GM18526 (cell line): ENCODE results near the gene ZNF175.

Experiments used
- POLR2A ChIP-seq: IDR thresholded peaks from 3 replicates; pipeline ENCODE4 v1.6.1; 2011; ENCODE audit not compliant: insufficient read length; ENCODE audit errors: extremely low read depth

Gene ZNF175

DNA sequence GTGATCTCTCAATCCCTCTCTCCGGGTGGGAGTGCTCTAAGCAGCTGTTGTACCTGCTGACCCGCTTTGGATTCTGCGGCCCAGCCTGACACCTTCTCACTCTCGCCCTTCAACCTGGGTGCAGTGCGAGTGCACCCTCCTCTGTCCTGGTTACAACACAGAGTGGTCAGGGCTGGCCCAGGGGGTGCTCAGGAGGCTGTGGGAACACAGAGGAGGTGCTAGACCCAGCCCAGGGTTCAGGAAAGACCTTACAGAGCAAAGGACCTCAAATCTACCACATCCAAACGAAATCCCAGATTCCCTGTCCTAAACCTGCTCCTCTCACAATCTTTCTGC, 23.7 kb downstream of the ZNF175 start:
- no peak for TF ChIP-seq POLR2A

DNA sequence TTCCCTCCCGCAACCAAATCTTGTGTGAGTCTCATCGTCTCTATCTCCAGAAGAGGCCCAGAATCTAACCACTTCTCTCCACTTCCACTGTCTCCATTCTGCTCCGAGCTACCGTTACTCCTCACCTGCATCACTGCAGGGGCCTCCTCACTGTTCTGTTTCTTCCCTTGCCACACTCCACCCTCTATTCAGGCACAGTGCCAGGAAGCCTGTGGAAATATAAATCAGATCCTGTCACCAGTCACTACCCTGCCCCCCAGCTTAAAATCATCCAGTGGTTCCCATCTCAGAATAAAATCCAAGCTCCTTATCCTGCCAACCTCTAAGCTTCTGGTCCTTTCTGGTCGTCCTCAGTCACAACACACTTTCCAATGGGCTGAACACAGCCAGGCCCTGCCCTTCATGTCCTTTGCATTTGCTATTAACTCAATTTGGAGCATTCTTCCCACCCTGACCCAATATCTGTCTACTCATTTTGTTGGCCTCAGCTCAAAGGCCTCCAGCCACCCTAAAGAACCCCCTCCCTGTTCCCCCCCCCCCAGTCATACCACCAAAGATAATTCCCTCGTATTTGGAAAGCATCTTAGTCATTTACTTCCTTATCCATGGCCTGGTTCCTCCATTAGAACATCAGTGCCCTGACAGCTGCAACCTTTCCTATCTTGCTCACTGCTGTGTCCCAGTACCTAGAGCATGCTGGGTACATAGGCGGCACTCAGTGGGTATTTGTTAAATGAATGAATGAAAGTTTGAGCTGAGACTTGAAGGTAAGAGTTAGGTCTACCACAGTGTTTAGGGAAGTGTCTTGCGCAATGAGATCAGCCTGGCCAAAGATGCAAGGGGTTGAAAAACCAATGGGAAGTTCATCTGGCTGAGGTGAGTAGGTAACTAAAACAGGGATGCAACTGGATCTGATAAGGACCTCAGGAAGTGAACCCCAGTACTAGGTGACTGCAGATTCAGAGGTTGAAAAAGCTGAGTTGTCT, 24.4 kb downstream of the ZNF175 start:
- TF ChIP-seq POLR2A, result no peak

DNA sequence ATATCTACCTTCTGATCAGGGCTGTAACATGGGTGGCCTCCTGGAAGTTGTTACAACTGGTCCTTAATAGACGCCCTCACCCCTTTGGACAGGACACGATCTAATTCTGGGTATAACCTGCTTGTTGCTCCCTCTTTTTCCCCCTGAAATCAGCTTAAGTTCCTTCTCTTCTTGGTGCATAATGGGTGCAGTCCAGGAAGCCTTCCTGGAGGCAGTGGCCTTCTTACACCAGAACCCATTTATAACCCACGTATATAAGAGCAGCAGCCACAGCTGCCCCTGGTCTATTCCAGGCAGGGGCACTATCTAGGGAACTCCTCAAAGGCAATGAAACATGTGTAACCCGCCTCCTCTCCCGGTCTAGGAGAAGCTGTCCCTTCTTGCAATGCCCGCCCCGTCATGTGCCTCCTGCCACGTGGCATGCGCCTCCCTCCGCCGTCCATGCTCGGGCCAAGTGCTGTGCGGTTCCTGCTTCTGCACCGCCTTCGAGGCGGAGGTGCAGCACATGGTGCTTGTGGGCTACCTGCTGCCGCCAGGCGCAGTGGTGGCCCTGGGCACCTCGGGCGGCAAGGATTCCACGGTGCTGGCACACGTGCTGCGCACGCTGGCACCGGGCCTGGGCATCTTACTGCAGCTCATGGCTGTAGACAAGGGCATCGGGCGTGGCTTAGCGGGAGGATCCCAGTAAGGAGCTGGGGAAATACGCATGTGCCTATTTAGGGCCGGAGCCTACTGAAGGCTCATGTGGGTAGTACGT, 27.3 kb downstream of the ZNF175 start:
- TF ChIP-seq POLR2A, result no peak

DNA sequence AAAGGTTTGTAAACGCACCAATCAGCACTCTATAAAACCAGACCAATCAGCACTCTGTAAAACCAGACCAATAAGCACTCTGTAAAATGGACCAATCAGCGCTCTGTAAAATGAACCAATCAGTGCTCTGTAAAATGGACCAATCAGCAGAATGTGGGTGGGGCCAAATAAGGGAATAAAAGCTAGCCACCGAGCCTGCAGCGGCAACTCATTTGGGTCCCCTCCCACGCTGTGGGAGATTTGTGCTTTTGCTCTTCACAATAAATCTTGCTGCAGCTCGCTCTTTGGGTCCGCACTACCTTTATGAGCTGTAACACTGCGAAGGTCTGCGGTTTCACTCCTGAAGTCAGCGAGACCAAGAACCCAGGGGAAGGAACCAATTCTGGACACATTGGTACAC, 28.0 kb downstream of the ZNF175 start:
- no peak for TF ChIP-seq POLR2A

DNA sequence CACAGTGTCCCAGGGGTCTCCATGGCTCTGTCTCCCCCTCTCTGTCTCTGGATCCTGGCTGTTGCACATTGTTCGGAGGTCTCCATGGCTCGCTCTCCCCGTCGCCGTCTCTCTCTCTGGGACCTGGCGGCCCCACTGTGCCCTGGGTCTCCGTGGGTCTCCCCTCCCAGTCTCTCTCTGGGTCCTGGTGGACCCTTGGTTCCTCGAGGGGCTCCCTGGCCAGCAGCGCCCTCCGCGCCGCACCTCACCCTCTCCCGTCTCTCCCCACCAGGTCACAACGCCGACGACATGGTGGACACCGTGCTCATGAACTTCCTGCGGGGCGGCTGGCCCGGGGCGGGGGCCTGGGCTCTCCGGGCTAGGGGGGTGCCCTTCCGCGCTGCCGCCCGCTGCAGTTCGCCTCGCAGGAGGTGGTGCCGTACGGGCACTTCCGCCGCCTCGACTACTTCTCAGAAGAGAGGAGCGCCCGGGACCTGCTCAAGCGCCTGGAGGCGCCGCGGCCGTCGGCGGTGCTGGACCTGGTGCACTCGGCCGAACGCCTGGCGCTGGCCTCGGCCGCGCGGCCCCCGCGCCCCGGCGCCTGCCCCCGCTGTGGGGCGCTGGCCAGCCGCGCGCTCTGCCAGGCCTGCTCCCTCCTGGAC, 30.0 kb downstream of the ZNF175 start:
- TF ChIP-seq POLR2A, result no peak

DNA sequence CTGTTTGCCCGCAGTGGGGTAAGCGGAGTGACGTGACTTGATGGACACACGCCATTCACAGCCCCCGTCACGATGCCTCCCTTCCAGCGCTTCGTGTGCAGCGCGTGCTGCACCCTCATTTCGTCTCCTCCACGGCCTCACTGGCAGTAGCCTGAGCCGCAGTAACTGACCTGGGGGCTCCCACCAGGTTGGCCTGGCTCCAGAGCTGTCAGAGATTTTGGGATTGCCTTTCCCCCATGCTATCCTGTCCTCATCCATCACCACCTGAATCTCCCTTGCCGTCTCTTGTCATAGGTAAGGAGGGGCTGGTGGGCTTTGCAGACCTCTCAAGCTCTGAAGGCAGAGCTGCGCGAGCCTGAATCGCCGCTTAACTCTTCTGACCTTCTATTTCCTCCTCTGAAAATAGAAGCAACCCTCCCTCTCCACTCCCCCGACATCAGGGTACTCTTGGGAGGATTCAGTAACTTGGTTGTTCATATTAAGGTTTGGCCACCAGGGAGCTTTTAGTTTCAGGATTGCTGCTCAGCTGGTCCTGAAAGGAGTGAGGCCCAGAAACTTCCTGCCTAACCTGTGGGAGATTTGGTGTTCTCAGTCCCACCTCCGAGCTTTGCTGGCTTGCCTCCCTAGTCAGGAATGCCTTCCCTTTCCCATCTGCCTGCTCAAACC, 31.2 kb downstream of the ZNF175 start:
- TF ChIP-seq POLR2A, result no peak

DNA sequence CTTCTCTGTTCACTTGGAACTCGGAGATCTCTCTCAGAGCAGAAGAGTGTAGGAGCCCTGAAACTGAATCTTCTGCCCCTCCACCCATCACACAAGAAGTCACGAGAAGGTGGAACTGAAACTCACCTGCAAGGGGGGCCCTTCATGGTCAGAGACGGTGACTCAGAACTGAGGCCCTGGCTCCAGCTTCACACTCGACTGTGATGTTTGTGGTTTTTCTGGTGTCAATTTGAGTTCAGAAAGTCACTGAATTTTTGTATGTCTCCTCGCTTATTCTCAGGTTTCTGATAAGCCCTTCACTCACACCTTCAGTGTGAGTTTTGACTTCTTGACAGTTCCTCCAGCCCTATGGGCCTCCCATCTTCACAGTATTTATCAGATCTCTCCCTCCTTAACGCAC, 36.0 kb downstream of the ZNF175 start:
- no peak for TF ChIP-seq POLR2A

DNA sequence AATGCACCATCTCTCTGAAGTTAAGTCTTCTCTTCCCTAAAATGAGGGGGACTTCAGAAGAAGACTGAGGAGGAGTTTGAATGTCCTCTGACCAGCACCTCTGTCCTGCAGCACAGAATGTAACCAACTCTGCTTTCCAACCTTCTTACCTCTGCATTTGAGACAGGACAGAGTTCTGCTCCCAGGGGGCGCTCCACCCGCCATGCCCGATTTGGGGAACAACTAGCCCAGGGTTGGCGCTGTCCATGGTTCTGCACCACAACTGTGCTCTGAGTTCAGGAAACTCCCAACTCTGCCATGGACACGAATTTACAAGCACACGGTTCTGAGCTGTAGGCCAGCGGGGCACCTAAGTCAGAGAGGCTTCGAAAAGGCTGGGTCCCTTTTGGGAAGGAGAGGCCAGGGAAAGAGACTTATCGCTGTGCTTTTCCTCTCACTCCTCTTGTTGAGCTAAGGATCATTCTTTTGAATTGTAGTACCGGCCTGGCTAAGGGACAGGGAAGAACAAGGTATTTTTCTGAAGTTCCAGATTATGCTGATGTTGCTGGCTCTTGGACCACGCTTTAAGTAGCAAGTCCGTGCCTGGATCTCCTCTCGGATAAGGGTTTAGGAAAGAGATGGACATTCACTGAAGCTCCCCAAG, 37.0 kb downstream of the ZNF175 start:
- TF ChIP-seq POLR2A, result no peak

DNA sequence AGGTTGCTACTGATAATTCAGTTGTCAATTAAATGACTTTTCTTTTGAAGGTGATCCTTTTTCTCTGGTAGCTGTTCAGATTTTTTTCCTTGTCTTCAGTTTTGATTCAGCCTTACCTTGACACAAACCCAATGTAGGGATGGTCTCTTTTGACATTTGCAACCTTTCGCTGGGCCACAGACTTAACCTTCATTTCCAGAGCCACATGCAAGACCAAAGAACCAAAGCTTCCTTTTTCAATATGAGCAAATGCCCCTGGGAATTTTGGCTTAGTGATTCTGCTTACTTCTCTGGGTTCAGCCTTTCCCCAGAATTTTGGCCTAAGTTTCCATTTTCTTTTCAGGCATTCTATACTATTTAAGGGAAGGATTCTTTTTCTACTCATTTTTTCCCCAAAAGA, 39.5 kb downstream of the ZNF175 start:
- TF ChIP-seq POLR2A, result no peak

DNA sequence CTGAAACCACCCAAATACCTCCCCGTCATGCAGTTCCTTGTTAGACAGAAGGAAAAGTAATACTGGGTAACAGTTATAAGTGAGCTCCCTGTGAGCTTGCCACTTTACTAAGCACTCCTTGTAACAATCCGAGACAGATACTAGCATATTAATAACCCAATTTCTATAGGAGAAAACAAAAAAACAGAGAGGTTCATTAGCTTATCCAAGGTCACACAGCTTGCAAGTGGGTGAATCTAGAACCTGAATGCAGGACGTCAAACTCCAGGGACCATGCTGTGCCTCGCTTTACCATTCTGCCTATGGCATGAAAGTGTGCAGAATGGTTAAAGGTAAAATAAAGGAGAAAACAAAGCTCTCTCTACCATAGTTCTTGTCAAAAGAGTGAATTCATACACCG, 43.7 kb downstream of the ZNF175 start:
- no peak for TF ChIP-seq POLR2A

DNA sequence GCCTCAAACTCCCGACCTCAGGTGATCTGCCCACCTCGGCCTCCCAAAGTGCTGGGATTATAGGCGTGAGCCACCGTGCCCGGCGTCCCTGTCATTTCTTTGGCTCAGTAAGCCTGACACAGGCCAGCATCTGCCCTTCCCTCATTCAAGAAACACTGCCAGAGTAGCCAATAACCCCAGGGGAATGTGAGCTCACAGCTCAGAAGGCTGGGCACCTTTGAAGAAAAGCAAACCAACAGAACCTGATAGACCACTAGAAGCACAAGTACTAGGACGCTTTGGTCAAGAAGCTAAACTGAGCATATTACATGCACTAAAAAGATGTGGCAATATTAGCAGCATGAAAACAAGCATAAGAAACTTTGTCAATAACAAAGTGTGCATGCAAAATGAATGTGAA, 44.9 kb downstream of the ZNF175 start:
- no peak for TF ChIP-seq POLR2A

DNA sequence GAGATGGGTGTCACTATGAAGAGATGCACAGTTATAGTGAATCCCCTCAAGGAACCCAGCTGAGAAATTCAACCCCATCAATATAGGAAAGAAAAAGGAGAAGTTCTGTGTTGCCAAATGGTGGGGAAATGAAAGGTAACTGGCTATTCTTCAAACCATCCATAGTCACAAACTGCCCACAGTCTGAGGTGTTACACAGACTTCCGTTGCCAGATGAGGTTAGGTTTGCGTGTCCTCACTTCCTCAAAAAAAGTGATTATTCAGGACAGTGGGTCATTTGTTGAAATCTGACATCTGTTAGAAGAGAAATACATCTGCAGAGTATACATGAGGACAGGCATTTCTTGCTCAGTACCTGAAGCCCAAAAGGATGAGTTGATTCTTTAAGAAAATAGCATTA, 50.1 kb downstream of the ZNF175 start:
- TF ChIP-seq POLR2A, result no peak

DNA sequence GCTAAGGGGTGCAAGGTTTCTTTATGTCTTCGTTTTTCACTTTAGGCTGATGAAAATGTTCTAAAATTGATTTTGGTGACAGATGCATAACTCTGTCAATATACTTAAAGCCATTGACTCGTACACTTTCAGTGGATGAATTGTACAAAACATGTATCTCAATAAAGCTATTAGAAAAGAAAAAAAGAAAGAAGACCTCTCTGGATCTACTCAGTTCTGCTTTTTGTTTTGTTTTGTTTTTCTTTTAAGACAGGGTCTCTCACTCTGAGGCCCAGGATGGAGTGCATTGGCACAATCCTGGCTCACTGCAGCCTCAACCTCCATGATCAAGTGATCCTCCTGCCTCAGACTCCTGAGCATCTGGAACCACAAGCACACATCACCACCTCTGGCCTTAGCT, 55.6 kb downstream of the ZNF175 start:
- TF ChIP-seq POLR2A, result no peak

DNA sequence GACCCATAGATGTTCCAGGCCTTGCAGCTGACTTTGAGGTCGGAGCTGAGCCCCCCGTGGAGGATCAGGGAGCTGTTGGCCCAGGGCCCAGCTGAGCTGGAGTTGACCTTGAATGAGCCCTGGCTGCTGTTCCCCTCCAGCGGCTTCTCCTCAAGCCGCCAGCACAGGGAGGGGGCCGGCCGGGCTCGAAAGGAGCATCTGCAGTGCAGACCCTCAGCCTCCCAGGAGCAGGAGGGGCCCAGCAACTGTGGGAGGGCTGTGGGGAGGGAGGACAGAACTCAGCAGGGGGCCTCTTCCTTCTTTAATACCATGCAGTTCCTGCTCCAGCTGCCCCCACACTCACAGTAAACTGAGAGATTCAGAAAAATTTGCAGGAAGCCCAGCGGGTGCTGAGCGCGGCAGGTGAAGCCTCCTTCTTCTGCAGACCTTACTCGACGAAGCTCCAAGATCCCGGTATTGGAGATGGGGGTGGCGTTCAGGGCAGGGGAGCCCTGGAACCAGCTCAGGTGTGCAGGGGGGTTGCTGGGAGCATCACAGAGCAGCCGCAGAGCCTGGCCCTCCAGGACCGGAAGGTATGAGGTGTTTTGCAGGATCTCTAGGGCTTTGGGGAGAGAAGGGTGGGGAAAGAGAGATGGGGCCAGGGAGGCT, 56.5 kb downstream of the ZNF175 start:
- no peak for TF ChIP-seq POLR2A

DNA sequence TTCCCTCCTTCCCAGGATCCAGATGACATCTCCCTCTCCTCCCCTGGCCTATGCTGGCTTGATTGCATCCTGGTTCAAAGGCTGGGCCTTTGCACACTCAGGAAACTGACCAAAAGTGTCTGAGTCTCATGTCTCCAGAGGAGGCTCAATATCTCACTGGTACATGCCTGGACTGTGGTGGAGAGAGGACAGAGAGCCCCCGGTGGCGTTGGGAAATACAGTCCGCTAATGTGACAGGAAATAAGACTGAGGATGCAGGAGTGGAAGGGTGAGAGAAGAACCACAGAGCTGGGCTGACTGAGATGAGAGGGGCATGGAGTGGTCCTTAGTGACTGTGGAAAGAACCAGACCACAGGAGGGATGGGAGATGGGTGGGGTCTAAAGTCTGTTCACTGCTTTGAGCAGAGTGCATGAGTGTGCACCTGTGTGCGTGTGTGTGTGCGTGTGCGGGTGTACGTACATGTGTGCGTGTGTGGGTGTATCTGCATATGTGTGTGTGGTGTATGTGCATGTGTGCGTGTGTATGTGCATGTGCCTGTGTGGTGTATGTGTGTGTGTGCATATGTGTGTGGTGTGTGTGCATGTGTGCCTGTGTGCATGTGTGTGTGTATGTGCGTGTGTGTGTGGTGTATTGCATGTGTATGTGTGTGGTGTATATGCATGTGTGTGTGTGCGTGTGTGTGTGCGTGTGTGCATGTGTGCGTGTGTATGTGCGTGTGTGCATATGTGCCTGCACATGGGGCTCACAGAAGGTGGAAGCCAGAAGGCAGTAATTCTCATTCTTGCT, 57.3 kb downstream of the ZNF175 start:
- no peak for TF ChIP-seq POLR2A
